Duodenal mucosa (tissue), 2 donors: ENCODE results near the gene AKAP13.
A peak's percentile ranks its signal among the peaks of the same experiment; 100 is the strongest.

Source experiments
- H3K27ac ChIP-seq: one replicate; pipeline ENCODE4 v1.7.0; 2013; ENCODE audit warnings: low read depth, low read length
- H3K27me3 ChIP-seq, 2 donors: one replicate each; pipeline ENCODE4 v1.7.0; 2013; ENCODE audit warnings: low read length in 2 of 2, control low read depth in 1 of 2; ENCODE audit not compliant: insufficient read depth in 2 of 2, control insufficient read depth in 1 of 2
- H3K36me3 ChIP-seq, 2 donors: one replicate each; pipeline ENCODE4 v1.7.0; 2013; ENCODE audit warnings: low read length in 2 of 2, control low read depth in 1 of 2; ENCODE audit not compliant: insufficient read depth in 2 of 2, control insufficient read depth in 1 of 2
- H3K4me1 ChIP-seq, 2 donors: one replicate each; pipeline ENCODE4 v1.7.0; 2013; ENCODE audit warnings: low read length in 2 of 2, control low read depth in 1 of 2; ENCODE audit not compliant: insufficient read depth in 2 of 2, control insufficient read depth in 1 of 2
- H3K4me3 ChIP-seq, 2 donors: one replicate each; pipeline ENCODE4 v1.7.0; 2013; ENCODE audit warnings: low read length in 2 of 2, low read depth in 1 of 2
- H3K9ac ChIP-seq, 2 donors: one replicate each; pipeline ENCODE4 v1.7.0; 2013; ENCODE audit warnings: low read length in 2 of 2, low read depth in 1 of 2
- H3K9me3 ChIP-seq, 2 donors: one replicate each; pipeline ENCODE4 v1.7.0; 2013; ENCODE audit warnings: low read length in 2 of 2, control low read depth in 1 of 2; ENCODE audit not compliant: control insufficient read depth in 1 of 2

Gene AKAP13

DNA sequence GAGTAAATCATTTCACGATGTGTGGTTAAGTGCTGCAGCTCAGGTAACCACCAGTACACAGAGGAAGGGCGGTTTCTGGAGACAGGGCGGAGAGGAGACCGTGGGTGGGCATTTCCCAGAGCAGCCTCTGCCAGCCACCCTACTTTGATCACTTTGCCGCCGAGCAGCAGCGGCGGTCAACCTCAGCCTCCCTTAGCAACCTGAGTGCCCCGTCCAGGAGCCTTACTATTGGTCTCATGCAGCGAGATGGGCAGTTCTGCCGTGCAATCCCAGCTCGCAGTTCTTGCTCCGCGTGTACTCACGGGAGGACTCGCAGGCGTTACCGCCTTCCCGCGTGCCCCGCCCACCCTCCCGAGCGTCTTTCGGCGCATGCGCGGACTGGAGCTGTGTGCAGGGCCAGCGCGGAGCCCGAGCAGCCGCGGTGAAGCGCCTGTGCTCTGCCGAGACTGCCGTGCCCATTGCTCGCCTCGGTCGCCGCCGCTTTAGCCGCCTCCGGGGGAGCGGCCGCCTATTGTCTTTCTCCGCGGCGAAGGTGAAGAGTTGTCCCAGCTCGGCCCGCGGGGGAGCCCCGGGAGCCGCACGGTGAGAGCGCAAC is at the start of gene AKAP13:
Gene AKAP13, plus strand, starts transcription at position 387 of the 595 bp plus-strand sequence. CDS start 105,118 bp downstream, outside the sequence.
- Histone ChIP-seq H3K27me3 (no peaks in the 10 kb centered on the region), H3K36me3 (no peaks in the 10 kb centered on the region), H3K27ac (peak within 1 kb of the TSS; percentile 81), H3K4me1 (peaks cover 17 to 19% of the 10 kb centered on the region in 2 donors), H3K4me3 (peak within 1 kb of the TSS; percentile 80 to 85), H3K9ac (peak within 1 kb of the TSS; percentile 65 to 76), H3K9me3 (no peaks in the 10 kb centered on the region)

DNA sequence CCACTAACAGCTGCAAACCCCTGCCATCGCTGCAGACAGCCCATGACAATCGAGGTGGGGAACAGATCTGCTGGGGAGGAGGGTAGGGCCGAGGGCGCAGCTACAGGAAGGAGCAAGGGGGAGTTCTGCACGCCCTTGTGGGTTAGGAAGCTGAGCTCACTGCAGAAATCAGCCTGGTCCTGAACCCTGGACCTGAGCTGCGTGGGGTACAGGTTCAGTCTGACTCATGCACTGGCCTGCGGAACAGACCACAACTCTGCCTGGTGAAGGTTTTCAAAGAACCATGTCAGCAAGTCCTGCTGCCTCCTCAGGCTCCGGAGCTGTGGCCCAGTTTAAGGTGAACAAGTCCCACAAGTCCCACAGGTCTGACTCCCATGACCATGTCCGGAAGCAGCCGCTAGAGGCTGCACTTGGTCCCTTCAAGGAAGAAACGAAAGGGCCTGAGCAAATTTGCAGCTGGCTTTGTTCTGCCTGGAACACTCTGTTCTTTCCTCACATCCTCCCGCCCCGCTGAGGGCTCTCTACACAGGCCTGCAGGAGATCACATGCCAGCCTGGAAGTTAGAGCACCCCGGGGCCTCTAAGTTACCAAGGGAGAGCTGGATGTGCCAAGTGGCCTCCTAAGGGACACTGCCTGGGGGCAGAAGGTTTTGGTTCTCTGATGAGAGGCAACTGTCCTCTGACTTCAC is 49.4 kb upstream of the AKAP13 start:
- H3K27me3 ChIP-seq: no peaks in the 10 kb centered on the region
- peak overlapping the region; percentile 43 to 66 for H3K4me3 ChIP-seq
- H3K27ac ChIP-seq: peak overlapping the region; percentile 74
- H3K9me3 ChIP-seq: no peaks in the 10 kb centered on the region
- peaks cover 26 to 30% of the 10 kb centered on the region in 2 donors for H3K4me1 ChIP-seq
- peak overlapping the region; percentile 48 to 60 for H3K9ac ChIP-seq
- H3K36me3 ChIP-seq: no peaks in the 10 kb centered on the region

- peak overlapping the region; percentile 23 to 43 for H3K4me3 ChIP-seq
- H3K4me1 ChIP-seq: peaks cover 31 to 34% of the 10 kb centered on the region in 2 donors
- H3K9ac ChIP-seq: peak overlapping the region; percentile 36 to 60
- no peaks in the 10 kb centered on the region for H3K36me3 ChIP-seq
- H3K27me3 ChIP-seq: no peaks in the 10 kb centered on the region
- H3K27ac ChIP-seq: peak overlapping the region; percentile 74
- H3K9me3 ChIP-seq: no peaks in the 10 kb centered on the region
Measured at GRCh38 chr15:85331655-85332285, 48.6 kb upstream of the AKAP13 start.

DNA sequence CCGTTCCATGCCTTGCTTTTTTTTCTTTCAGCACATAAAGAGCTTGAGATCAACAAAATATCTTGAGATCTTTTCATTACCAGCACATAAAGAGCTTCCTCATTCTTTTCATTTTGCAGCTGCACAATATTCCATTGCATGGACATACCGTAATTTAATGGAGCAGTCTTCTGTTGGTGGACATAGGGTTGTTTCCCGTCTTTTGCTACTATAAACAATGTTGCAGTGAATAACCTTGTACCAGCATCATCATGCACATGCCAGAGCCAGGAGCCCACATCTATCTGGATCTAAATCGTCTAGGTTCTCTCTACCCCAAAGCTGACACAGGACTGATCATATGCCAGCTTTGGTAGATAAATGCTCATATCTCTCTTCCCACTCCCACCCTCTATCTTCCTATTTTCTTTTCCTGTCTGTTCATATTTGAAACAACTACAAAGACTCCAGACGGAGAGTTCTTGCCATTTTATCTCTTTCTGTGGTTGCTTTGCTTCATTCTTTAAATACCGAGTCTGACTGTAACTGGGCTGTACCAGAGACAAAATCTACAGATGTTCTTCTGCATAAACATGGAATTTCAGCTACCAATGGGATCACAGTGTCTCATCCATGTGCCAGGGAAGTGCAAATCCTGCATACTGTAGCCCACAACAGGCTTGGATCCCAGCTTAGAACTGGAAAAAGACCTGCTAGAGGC is 47.1 kb upstream of the AKAP13 start:
- no peaks in the 10 kb centered on the region for H3K36me3 ChIP-seq
- no peak overlapping the region for H3K9ac ChIP-seq
- H3K4me1 ChIP-seq: peaks cover 31 to 34% of the 10 kb centered on the region in 2 donors
- H3K9me3 ChIP-seq: no peaks in the 10 kb centered on the region
- no peak overlapping the region for H3K4me3 ChIP-seq
- H3K27me3 ChIP-seq: no peaks in the 10 kb centered on the region
- no peak overlapping the region for H3K27ac ChIP-seq

GRCh38 chr15:85334241-85334640 is 46.2 kb upstream of the AKAP13 start:
- Histone ChIP-seq H3K4me1 (peaks cover 31 to 33% of the 10 kb centered on the region in 2 donors), H3K27ac (no peak overlapping the region), H3K4me3 (no peak overlapping the region)

GRCh38 chr15:85335193-85335942 is 45.0 kb upstream of the AKAP13 start:
- H3K4me3 ChIP-seq: peak overlapping the region in 1 of 2 donors; percentile 26
- no peaks in the 10 kb centered on the region for H3K9me3 ChIP-seq
- no peaks in the 10 kb centered on the region for H3K27me3 ChIP-seq
- no peaks in the 10 kb centered on the region for H3K36me3 ChIP-seq
- peak overlapping the region; percentile 3 to 24 for H3K9ac ChIP-seq
- H3K27ac ChIP-seq: no peak overlapping the region
- H3K4me1 ChIP-seq: peaks cover 24 to 28% of the 10 kb centered on the region in 2 donors

More at GRCh38 chr15:85334241-85334640, 46.2 kb upstream of the AKAP13 start:
- no peak overlapping the region for H3K9ac ChIP-seq
- no peaks in the 10 kb centered on the region for H3K27me3 ChIP-seq
- H3K9me3 ChIP-seq: no peaks in the 10 kb centered on the region
- H3K36me3 ChIP-seq: no peaks in the 10 kb centered on the region

DNA sequence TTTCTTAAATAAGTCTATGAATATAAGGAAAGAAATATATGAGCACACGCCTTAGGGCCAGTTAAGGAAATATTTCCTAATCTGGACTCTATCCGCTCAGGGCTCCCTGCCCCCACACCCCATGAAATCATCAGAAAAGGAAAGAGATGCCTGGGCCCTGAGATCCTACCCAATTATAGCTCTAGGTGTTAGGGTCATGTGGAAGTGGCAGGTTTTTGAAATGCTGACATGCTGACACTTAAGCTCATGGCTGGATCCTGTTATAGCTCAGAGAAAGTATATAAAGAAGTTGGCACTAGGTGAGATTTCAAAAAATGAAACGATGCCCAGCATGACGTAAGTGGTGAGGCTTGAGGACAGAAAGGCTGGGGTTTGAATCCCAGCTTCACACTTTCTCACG is 43.5 kb upstream of the AKAP13 start:
- no peak overlapping the region for H3K27ac ChIP-seq

DNA sequence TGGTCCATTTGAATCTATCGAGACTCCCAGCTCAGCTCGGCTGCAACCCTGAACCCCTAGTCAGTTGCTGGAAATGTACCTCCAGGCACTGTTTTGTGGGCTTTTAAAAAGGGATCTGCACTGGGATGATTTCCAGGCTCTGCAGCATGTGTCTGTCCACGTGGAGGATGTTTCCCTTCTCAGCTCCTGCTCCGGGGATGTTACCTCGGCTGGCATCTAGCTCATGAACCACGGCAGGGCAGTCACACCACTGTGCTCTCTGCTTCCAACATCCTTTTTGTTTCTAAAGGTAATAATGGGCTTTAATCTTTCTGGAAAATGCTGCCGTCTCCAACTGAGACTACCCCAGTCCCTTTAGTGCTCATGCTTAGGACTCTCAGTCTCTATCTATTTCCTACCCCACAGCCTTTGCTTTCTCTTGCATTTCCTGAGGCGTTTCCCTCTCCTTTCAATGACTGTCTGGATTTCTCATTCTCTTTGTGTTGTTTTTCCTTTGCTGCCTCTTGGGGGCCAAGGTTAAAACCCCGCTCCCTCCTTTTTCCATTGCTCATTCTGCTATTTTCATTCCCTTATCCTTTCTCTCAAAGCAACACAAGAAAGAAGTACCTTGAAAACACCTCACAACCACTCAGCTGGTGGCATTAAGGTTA is 42.9 kb upstream of the AKAP13 start:
- no peak overlapping the region for H3K9ac ChIP-seq
- no peaks in the 10 kb centered on the region for H3K36me3 ChIP-seq
- peaks cover 7 to 12% of the 10 kb centered on the region in 2 donors for H3K4me1 ChIP-seq
- H3K9me3 ChIP-seq: no peaks in the 10 kb centered on the region
- H3K27ac ChIP-seq: no peak overlapping the region
- H3K4me3 ChIP-seq: no peak overlapping the region
- no peaks in the 10 kb centered on the region for H3K27me3 ChIP-seq

More for the DNA sequence above, 43.5 kb upstream of the AKAP13 start:
- no peaks in the 10 kb centered on the region for H3K9me3 ChIP-seq
- no peaks in the 10 kb centered on the region for H3K36me3 ChIP-seq
- peaks cover 9 to 13% of the 10 kb centered on the region in 2 donors for H3K4me1 ChIP-seq
- no peak overlapping the region for H3K9ac ChIP-seq
- no peaks in the 10 kb centered on the region for H3K27me3 ChIP-seq
- H3K4me3 ChIP-seq: no peak overlapping the region

GRCh38 chr15:85340321-85340665 is 40.1 kb upstream of the AKAP13 start:
- H3K4me3 ChIP-seq: no peak overlapping the region
- no peak overlapping the region for H3K27ac ChIP-seq
- peaks cover 7 to 12% of the 10 kb centered on the region in 2 donors for H3K4me1 ChIP-seq
- H3K9me3 ChIP-seq: no peaks in the 10 kb centered on the region
- H3K36me3 ChIP-seq: no peaks in the 10 kb centered on the region
- H3K27me3 ChIP-seq: no peaks in the 10 kb centered on the region
- H3K9ac ChIP-seq: no peak overlapping the region
